K562 (cell line): ENCODE measurements around the gene P4HTM. TPM values are rescaled to one million over a fixed set of nuclear protein-coding genes. Genes with fewer than 3 reads are reported as not detected.

Experiments
- BRF2 ChIP-seq: IDR thresholded peaks from 3 replicates; pipeline ENCODE4 v1.6.1; 2011; ENCODE audit warnings: borderline replicate concordance, mild to moderate bottlenecking; ENCODE audit not compliant: insufficient read length, insufficient read depth
- CBFB ChIP-seq: sonication (generic); formaldehyde crosslinking; IDR thresholded peaks from 2 replicates; pipeline ENCODE4 v1.4.0; 2020; ENCODE audit warnings: mild to moderate bottlenecking, missing genetic modification reagents
- GATAD2B ChIP-seq: fragments of 450-650 bp; IDR thresholded peaks from 2 replicates; pipeline ENCODE4 v1.6.1; 2017; ENCODE audit warnings: mild to moderate bottlenecking, borderline replicate concordance
- GTF2A2 ChIP-seq: IDR thresholded peaks from 2 replicates; pipeline ENCODE4 v1.6.1; 2016; ENCODE audit warnings: mild to moderate bottlenecking, missing genetic modification characterization, missing compliant biosample characterization
- IFI16 ChIP-seq: fragments of 250-450 bp; sonication (Bioruptor Pico); IDR thresholded peaks from 2 replicates; pipeline ENCODE4 v2.1.2; 2022; ENCODE audit warnings: mild to moderate bottlenecking, inconsistent platforms
- NFRKB ChIP-seq: fragments of 450-650 bp; IDR thresholded peaks from 2 replicates; pipeline ENCODE4 v1.6.1; 2016; ENCODE audit warnings: low read depth
- POLR2G ChIP-seq: fragments of 200-400 bp; formaldehyde crosslinking; IDR thresholded peaks from 2 replicates; pipeline ENCODE4 v1.6.1; 2017; ENCODE audit warnings: low read depth, mild to moderate bottlenecking, antibody characterized with exemption, low read length, moderate library complexity
- RBM39 ChIP-seq: fragments of 200-400 bp; formaldehyde crosslinking; optimal IDR thresholded peaks from 2 replicates; pipeline ENCODE3; 2018; ENCODE audit warnings: low read depth, low read length
- REST ChIP-seq, 2 experiments: fragments of 450-650 bp; formaldehyde crosslinking in 1 of 2; IDR thresholded peaks; 2 replicates each; pipeline versions ENCODE4 v1.4.0 to v1.6.1; 2014 to 2020; ENCODE audit warnings: mild to moderate bottlenecking in 2 of 2, borderline replicate concordance in 1 of 2, low read depth in 1 of 2
- TEAD1 ChIP-seq, 2 experiments: fragments of 450-650 bp in 1 of 2; sonication (generic) in 1 of 2; formaldehyde crosslinking; IDR thresholded peaks; 2 replicates each; pipeline versions ENCODE4 v1.4.0 to v1.8.0; 2020 to 2022; ENCODE audit warnings: mild to moderate bottlenecking in 2 of 2, missing genetic modification reagents in 1 of 2
- U2AF1 ChIP-seq: fragments of 200-400 bp; formaldehyde crosslinking; optimal IDR thresholded peaks from 2 replicates; pipeline ENCODE3; 2017; ENCODE audit warnings: mild to moderate bottlenecking, low read depth, low read length, moderate library complexity
- ZFP30 ChIP-seq: fragments of 250-450 bp; sonication (Bioruptor Pico); IDR thresholded peaks from 2 replicates; pipeline ENCODE4 v1.8.0; 2022; ENCODE audit warnings: moderate library complexity, mild to moderate bottlenecking, inconsistent platforms, borderline replicate concordance
- ZFX ChIP-seq: sonication (generic); formaldehyde crosslinking; IDR thresholded peaks from 2 replicates; pipeline ENCODE4 v1.8.0; 2022; ENCODE audit warnings: mild to moderate bottlenecking, missing genetic modification reagents, moderate library complexity
- ZKSCAN8 ChIP-seq: fragments of 200-800 bp; sonication (Bioruptor generic); IDR thresholded peaks from 2 replicates; pipeline ENCODE4 v1.6.1; 2016; ENCODE audit warnings: missing genetic modification characterization, missing compliant biosample characterization
- ZNF239 ChIP-seq: fragments of 250-450 bp; sonication (Bioruptor Pico); IDR thresholded peaks from 2 replicates; pipeline ENCODE4 v1.4.0; 2020; ENCODE audit warnings: mild to moderate bottlenecking
- ZNF274 ChIP-seq: IDR thresholded peaks from 2 replicates; pipeline ENCODE4 v1.6.1; 2011; ENCODE audit warnings: low read depth, mild to moderate bottlenecking, low read length, moderate library complexity, borderline replicate concordance
- ZNF57 ChIP-seq: fragments of 450-650 bp; formaldehyde crosslinking; IDR thresholded peaks from 2 replicates; pipeline ENCODE4 v1.4.0; 2020; ENCODE audit warnings: mild to moderate bottlenecking, moderate library complexity
- ZNF778 ChIP-seq: fragments of 450-650 bp; formaldehyde crosslinking; IDR thresholded peaks from 2 replicates; pipeline ENCODE4 v1.4.0; 2020; ENCODE audit warnings: mild to moderate bottlenecking, moderate library complexity
- polyA plus RNA-seq, 8 experiments: library from polyadenylated mRNA; depleted of rRNA in 4 of 8; stranded (reverse) in 5 of 8; unstranded in 3 of 8; fragments of >200 nt; fragmentation: Nextera tagmentation in 2 of 8; fragmentation: Illumina TruSeq in 1 of 8; extraction: Ambion mirVana in 2 of 8; extraction: Trizol in 1 of 8; gene quantifications; 2 replicates each; pipeline versions ENCODE4 v1.2.1 to v1.2.3, GENCODE V29; 2011 to 2014; ENCODE audit warnings: inconsistent platforms in 1 of 8, missing spikeins in 1 of 8
- total RNA-seq, 7 experiments: library from RNA; depleted of rRNA in 6 of 7; stranded (reverse); fragments of >200 nt in 6 of 7; fragmentation: Illumina TruSeq in 2 of 7; extraction: Trizol in 2 of 7; gene quantifications; 2 replicates each; pipeline versions ENCODE4 v1.2.1 to v1.2.3, GENCODE V29; 2011 to 2021; ENCODE audit warnings: low replicate concordance in 1 of 7

Gene P4HTM
- total and polyA plus RNA-seq, 9 of the 15 experiments (the other 6 are each of a cell fraction or from before 2014, with no cell fraction given) = 0.09 to 0.66 (median 0.25) TPM; not detected in 2

GRCh38 chr3:49021813-49022687 lies 32.0 kb downstream of the P4HTM start, which contains the start of gene NDUFAF3 (continued):
- TF ChIP-seq RBM39 (peak; percentile 20), ZNF239 (CRISPR knock-in tag) (no peak), ZFP30 (CRISPR knock-in tag) (no peak), REST (IDR thresholded peaks at IDR 0.05; ENCODE audit: borderline replicate concordance) (no peak), REST (CRISPR knock-in tag; IDR thresholded peaks at IDR 0.05; ENCODE audit: low read depth) (no peak), IFI16 (CRISPR knock-in tag) (no peak), BRF2 (no peak), CBFB (CRISPR knock-in tag) (no peak; the same call in 1 of the 2 replicates), GATAD2B (0 out of 2 replicates have a peak, but pooled peaks have one; percentile 49), ZNF274 (no peak; the same call in 1 of the 2 replicates), ZNF57 (CRISPR knock-in tag) (no peak), ZKSCAN8 (CRISPR knock-in tag) (no peak), ZNF778 (CRISPR knock-in tag) (no peak), TEAD1 (CRISPR knock-in tag; IDR thresholded peaks at IDR 0.05) (peak in 1 of 2 experiments; percentile 78; a peak in 2 of 4 replicates), NFRKB (peak; percentile 32; the same call in 1 of the 2 replicates), U2AF1 (peak; percentile 88), GTF2A2 (no peak), POLR2G (peak; percentile 62), ZFX (CRISPR knock-in tag) (peak; percentile 92)
